22Rv1 (cell line): ENCODE measurements around the gene PNMA5.
"Not testable (repeated sequence)": the region's sequence is repeated elsewhere in the genome, so short reads cannot be mapped to it uniquely, and the experiment has no call there.

Experiments
- H3K27ac ChIP-seq: fragments of 450-650 bp; 2 replicates; pipeline ENCODE4 v1.5.1; 2017
- ZFX ChIP-seq: fragments of 450-650 bp; IDR thresholded peaks from 2 replicates; pipeline ENCODE4 v1.6.1; 2017; ENCODE audit warnings: antibody characterized with exemption, borderline replicate concordance
- TF ChIP-seq, protein P1 (sequence below): fragments of 450-650 bp; IDR thresholded peaks from 2 replicates; pipeline ENCODE4 v1.5.1; 2017; ENCODE audit warnings: mild to moderate bottlenecking

Gene PNMA5

DNA sequence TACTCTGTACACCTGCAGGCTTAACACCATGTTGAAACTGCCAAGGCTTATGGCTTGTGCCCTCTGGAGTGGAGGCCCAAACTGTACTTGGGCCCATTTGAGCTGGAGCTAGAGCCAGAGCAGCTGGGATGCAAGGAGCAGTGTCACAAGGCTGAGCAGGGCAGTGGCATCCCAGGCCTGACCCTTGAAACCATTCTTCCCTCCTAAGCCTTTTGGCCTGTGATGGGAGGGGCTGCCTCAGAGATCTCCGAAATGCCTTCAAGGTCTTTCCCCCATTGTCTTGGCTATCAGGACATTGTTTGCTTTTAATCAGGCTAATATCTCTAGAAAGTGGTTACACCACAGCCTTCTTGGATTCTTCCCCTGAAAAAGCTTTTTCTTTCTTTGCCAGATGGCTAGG, 10.9 kb upstream of the PNMA5 start:
- TF ChIP-seq ZFX, result no peak
- TF ChIP-seq, protein P1, sequence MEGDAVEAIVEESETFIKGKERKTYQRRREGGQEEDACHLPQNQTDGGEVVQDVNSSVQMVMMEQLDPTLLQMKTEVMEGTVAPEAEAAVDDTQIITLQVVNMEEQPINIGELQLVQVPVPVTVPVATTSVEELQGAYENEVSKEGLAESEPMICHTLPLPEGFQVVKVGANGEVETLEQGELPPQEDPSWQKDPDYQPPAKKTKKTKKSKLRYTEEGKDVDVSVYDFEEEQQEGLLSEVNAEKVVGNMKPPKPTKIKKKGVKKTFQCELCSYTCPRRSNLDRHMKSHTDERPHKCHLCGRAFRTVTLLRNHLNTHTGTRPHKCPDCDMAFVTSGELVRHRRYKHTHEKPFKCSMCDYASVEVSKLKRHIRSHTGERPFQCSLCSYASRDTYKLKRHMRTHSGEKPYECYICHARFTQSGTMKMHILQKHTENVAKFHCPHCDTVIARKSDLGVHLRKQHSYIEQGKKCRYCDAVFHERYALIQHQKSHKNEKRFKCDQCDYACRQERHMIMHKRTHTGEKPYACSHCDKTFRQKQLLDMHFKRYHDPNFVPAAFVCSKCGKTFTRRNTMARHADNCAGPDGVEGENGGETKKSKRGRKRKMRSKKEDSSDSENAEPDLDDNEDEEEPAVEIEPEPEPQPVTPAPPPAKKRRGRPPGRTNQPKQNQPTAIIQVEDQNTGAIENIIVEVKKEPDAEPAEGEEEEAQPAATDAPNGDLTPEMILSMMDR, result no peak
- no peak overlapping the region for H3K27ac ChIP-seq

- no peak overlapping the region for H3K27ac ChIP-seq
- no peak for TF ChIP-seq ZFX
- TF ChIP-seq, protein P1, result no peak
These were observed 10.1 kb upstream of the PNMA5 start for GRCh38 chrX:153003981-153004380.

DNA sequence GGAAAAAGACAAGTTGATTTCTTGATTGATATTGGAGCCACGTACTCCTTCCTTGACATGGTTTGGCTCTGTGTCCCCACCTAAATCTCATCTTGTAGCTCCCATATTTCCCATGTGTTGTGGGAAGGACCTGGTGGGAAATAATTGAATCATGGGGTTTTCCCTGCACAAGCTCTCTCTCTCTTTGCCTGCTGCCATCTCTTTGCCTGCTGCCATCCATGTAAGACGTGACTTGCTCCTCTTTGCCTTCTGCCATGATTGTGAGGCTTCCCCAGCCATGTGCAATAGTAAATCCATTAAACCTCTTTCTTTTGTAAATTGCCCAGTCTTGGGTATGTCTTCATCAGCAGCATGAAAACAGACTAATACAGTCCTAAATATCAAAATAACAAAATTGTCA, 8.3 kb upstream of the PNMA5 start:
- H3K27ac ChIP-seq, result not testable (repeated sequence)

- H3K27ac ChIP-seq, result no peak overlapping the region
- TF ChIP-seq, protein P1, result no peak
- no peak for TF ChIP-seq ZFX
These were observed 3.4 kb upstream of the PNMA5 start for GRCh38 chrX:152997337-152997736.

- H3K27ac ChIP-seq, result no peak overlapping the region
- TF ChIP-seq ZFX, result no peak
- TF ChIP-seq, protein P1, result no peak
These were observed 1.8 kb downstream of the PNMA5 start for GRCh38 chrX:152992115-152992514.

DNA sequence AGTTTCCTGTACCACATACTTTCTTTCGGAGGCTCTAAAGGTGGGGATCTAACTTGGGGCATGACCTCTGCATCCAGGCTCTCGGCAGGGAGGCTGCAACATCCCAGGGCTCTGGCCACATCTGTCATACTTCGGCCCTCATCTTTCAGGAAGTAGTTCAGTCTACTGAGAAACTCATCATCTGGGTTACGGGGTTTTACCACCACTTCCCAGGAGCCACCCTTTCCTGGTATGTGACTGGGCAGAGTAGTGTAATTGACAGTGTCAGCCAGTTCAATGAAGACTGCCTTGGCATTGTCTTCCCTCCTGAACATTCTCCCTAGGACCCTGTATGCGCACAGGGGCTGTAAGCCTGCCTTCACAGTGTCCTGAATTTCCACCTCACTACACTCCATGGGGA, 2.8 kb downstream of the PNMA5 start:
- H3K27ac ChIP-seq, result no peak overlapping the region
- TF ChIP-seq, protein P1, result no peak
- TF ChIP-seq ZFX, result no peak

GRCh38 chrX:152989292-152989658, 4.6 kb downstream of the PNMA5 start:
- H3K27ac ChIP-seq, result no peak overlapping the region

More at GRCh38 chrX:152989292-152989658, 4.6 kb downstream of the PNMA5 start:
- no peak for TF ChIP-seq ZFX
- TF ChIP-seq, protein P1, result no peak
